Measurements from ENCODE around the gene DHX34.

The DHX34 gene

DNA sequence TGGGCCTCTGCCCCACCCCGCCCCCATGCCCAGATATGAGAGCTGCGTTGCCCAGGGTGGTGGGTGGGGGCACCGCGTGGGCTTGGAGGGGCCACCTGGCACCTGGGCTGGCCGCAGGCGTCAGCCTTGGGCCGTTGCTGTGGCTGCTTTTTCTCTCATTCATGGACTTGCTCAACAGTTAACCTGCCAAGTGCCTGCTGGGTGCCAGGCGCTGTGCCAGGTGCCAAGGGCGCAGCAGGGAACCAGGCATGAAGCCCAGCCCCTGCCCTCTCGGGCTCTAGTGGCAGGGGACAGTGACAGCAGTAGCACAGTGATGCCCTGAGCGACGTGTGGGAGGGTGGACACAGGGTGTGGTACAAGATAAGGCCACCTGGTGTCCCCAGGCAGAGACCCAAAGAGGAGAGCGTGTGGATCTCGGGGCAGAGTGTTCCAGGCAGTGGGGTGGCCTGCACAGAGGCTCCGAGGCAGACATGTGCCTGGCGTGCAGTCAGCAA is 28.1 kb downstream of the DHX34 start:
- Histone ChIP-seq H3K9ac (ENCODE audit: low read length) (no peak overlapping the region), H3K79me2 (ENCODE audit: insufficient read depth, low read length) (no peaks in the 10 kb centered on the region), H3K4me1 (ENCODE audit: insufficient read depth, low read length, severe bottlenecking) (no peaks in the 10 kb centered on the region), H3K9me3 (ENCODE audit: low read length) (no peaks in the 10 kb centered on the region), H3K4me3 (ENCODE audit: low read depth, low read length, poor library complexity, severe bottlenecking) (no peak overlapping the region), H3K27me3 (ENCODE audit: insufficient read depth, low read length) (no peaks in the 10 kb centered on the region), H3K4me2 (ENCODE audit: low read length) (no peak overlapping the region), H2AFZ (ENCODE audit: low read length) (no peak overlapping the region), H3K9me2 (ENCODE audit: low read depth, low read length) (no peaks in the 10 kb centered on the region), H3K27ac (ENCODE audit: low read depth, low read length, poor library complexity, severe bottlenecking) (no peak overlapping the region), H3K36me3 (ENCODE audit: insufficient read depth, low read length) (peaks cover 84% of the 10 kb centered on the region), H3F3A (ENCODE audit: insufficient read depth, low read length) (no peaks in the 10 kb centered on the region), H4K20me1 (ENCODE audit: insufficient read depth, low read length) (no peaks in the 10 kb centered on the region)
- TF ChIP-seq EZH2 (IDR thresholded peaks at IDR 0.05; ENCODE audit: borderline replicate concordance, low read length), result no peak
- TF ChIP-seq, protein P1, sequence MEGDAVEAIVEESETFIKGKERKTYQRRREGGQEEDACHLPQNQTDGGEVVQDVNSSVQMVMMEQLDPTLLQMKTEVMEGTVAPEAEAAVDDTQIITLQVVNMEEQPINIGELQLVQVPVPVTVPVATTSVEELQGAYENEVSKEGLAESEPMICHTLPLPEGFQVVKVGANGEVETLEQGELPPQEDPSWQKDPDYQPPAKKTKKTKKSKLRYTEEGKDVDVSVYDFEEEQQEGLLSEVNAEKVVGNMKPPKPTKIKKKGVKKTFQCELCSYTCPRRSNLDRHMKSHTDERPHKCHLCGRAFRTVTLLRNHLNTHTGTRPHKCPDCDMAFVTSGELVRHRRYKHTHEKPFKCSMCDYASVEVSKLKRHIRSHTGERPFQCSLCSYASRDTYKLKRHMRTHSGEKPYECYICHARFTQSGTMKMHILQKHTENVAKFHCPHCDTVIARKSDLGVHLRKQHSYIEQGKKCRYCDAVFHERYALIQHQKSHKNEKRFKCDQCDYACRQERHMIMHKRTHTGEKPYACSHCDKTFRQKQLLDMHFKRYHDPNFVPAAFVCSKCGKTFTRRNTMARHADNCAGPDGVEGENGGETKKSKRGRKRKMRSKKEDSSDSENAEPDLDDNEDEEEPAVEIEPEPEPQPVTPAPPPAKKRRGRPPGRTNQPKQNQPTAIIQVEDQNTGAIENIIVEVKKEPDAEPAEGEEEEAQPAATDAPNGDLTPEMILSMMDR (IDR thresholded peaks at IDR 0.05; ENCODE audit: low read length), result no peak

DNA sequence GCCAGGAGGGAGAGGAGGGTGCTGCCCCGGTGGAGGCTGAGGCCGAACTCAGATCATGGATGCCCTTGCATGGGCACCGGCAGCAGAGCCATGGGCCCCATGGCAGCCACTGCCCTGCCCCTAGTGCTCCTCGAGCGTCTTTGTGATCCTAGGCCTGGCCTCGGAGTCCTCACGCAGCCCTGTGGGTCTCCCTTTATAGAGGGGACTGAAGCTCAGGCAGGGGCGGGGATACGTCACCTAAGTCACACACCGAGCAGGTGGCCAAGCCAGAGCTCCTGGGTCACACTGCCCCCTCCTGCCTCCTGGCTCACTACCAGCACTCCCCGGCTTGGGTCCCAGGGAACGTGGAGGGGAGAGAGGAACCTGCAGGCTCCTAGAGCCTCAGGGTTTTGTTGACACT is 28.7 kb downstream of the DHX34 start:
- Histone ChIP-seq H3K27me3 (ENCODE audit: insufficient read depth, low read length) (no peaks in the 10 kb centered on the region), H3K4me1 (ENCODE audit: insufficient read depth, low read length, severe bottlenecking) (no peaks in the 10 kb centered on the region), H4K20me1 (ENCODE audit: insufficient read depth, low read length) (no peaks in the 10 kb centered on the region)

DNA sequence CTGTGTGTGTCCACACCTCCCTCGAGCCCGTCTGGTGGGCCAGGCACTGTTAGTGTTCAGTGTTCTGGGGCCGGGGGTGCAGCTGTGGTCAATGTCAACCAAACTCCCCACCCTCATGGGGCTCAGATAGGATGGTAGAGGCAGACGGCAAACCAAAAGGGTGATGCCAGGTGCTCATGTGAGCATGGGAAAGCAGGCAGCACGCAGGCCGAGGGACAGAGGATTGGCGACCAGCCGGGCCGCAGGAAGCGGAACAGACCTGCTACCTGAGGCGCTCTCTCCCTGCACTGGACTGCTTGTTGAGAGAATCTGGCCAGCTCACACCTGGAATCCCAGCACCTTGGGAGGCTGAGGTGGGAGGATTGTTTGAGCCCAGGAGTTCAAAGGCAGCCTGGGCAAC is 29.1 kb downstream of the DHX34 start:
- Histone ChIP-seq H3K79me2 (ENCODE audit: insufficient read depth, low read length) (no peaks in the 10 kb centered on the region), H3K4me1 (ENCODE audit: insufficient read depth, low read length, severe bottlenecking) (no peaks in the 10 kb centered on the region), H3K9me2 (ENCODE audit: low read depth, low read length) (no peaks in the 10 kb centered on the region), H3K9ac (ENCODE audit: low read length) (no peak overlapping the region), H3K9me3 (ENCODE audit: low read length) (no peaks in the 10 kb centered on the region), H3K27me3 (ENCODE audit: insufficient read depth, low read length) (no peaks in the 10 kb centered on the region), H3K27ac (ENCODE audit: low read depth, low read length, poor library complexity, severe bottlenecking) (no peak overlapping the region), H4K20me1 (ENCODE audit: insufficient read depth, low read length) (no peaks in the 10 kb centered on the region), H3K36me3 (ENCODE audit: insufficient read depth, low read length) (peaks cover 77% of the 10 kb centered on the region), H3K4me2 (ENCODE audit: low read length) (no peak overlapping the region), H3K4me3 (ENCODE audit: low read depth, low read length, poor library complexity, severe bottlenecking) (no peak overlapping the region), H3F3A (ENCODE audit: insufficient read depth, low read length) (no peaks in the 10 kb centered on the region), H2AFZ (ENCODE audit: low read length) (no peak overlapping the region)
- TF ChIP-seq EZH2 (IDR thresholded peaks at IDR 0.05; ENCODE audit: borderline replicate concordance, low read length), result no peak
- TF ChIP-seq, protein P1 (IDR thresholded peaks at IDR 0.05; ENCODE audit: low read length), result no peak

More for the DNA sequence above, 28.7 kb downstream of the DHX34 start:
- Histone ChIP-seq H3F3A (ENCODE audit: insufficient read depth, low read length) (no peaks in the 10 kb centered on the region), H3K9ac (ENCODE audit: low read length) (no peak overlapping the region), H3K9me2 (ENCODE audit: low read depth, low read length) (no peaks in the 10 kb centered on the region), H3K4me3 (ENCODE audit: low read depth, low read length, poor library complexity, severe bottlenecking) (no peak overlapping the region), H3K36me3 (ENCODE audit: insufficient read depth, low read length) (peaks cover 81% of the 10 kb centered on the region), H3K79me2 (ENCODE audit: insufficient read depth, low read length) (no peaks in the 10 kb centered on the region), H3K27ac (ENCODE audit: low read depth, low read length, poor library complexity, severe bottlenecking) (no peak overlapping the region), H3K9me3 (ENCODE audit: low read length) (no peaks in the 10 kb centered on the region), H3K4me2 (ENCODE audit: low read length) (no peak overlapping the region), H2AFZ (ENCODE audit: low read length) (no peak overlapping the region)
- TF ChIP-seq, protein P1 (IDR thresholded peaks at IDR 0.05; ENCODE audit: low read length), result no peak
- no peak for TF ChIP-seq EZH2 (IDR thresholded peaks at IDR 0.05; ENCODE audit: borderline replicate concordance, low read length)

Data from OCI-LY1 (cell line).